Panc1 (cell line): ENCODE data around the gene NFATC3. TPM values are rescaled to one million over a fixed set of nuclear protein-coding genes. Genes with fewer than 3 reads are reported as not detected.

Experiments used
- ATAC-seq: fragments of 200-7000 bp; cut with Tn5 transposase; 2 replicates; pipeline ENCODE4 v1.9.1; 2020; ENCODE audit warnings: mild to moderate bottlenecking, moderate library complexity
- BruUV-seq: library from RNA; stranded (reverse); fragments of 400-500 nt; replicated peaks from 2 replicates; lab custom pipeline; 2021; lab: Mats Ljungman, UMichigan
- CTCF ChIA-PET: fragments of 300-600 bp; sonication (Branson Sonifier 250); formaldehyde crosslinking; loops from one replicate; lab custom pipeline; 2022; ENCODE audit warnings: antibody characterized with exemption; lab: Charles Lee
- POLR2A ChIA-PET: fragments of 300-600 bp; sonication (Branson Sonifier 250); formaldehyde crosslinking; loops from one replicate; lab custom pipeline; 2022; ENCODE audit warnings: antibody characterized with exemption; lab: Charles Lee
- DNase-seq: peaks from one replicate; pipeline ENCODE4 v3.0.0-alpha.2; 2010; ENCODE audit warnings: low read depth, low spot score
- H3K27ac ChIP-seq: 2 replicates; pipeline ENCODE4 v1.5.1; 2011; ENCODE audit warnings: mild to moderate bottlenecking, low read length, inconsistent platforms
- H3K27me3 ChIP-seq: fragments of 200-500 bp; sonication (Bioruptor generic); 2 replicates; pipeline ENCODE4 v1.6.0; 2014; ENCODE audit warnings: low read length, inconsistent platforms; ENCODE audit not compliant: control insufficient read depth, insufficient read depth
- H3K36me3 ChIP-seq: fragments of 200-500 bp; sonication (Bioruptor generic); 2 replicates; pipeline ENCODE4 v1.5.1; 2014; ENCODE audit warnings: inconsistent platforms, mild to moderate bottlenecking, low read length, moderate library complexity; ENCODE audit not compliant: control insufficient read depth, insufficient read depth
- H3K4me1 ChIP-seq: 2 replicates; pipeline ENCODE4 v1.5.1; 2011; ENCODE audit warnings: inconsistent platforms, mild to moderate bottlenecking, low read length, moderate library complexity; ENCODE audit not compliant: control insufficient read depth, insufficient read depth
- H3K4me3 ChIP-seq, 2 experiments: 2 replicates each; pipeline ENCODE4 v1.5.1; 2011 to 2012; ENCODE audit warnings: low read depth in 2 of 2, low read length in 2 of 2, mild to moderate bottlenecking in 2 of 2, inconsistent platforms in 1 of 2, moderate library complexity in 1 of 2
- H3K9me3 ChIP-seq: fragments of 200-500 bp; sonication (Bioruptor generic); 2 replicates; pipeline ENCODE4 v1.5.1; 2014; ENCODE audit warnings: low read depth, mild to moderate bottlenecking, inconsistent platforms, low read length, moderate library complexity; ENCODE audit not compliant: control insufficient read depth, insufficient read depth
- CTCF ChIP-seq: fragments of 450-650 bp; IDR thresholded peaks from 2 replicates; pipeline ENCODE4 v1.5.1; 2017; ENCODE audit warnings: mild to moderate bottlenecking
- POLR2AphosphoS5 ChIP-seq: IDR thresholded peaks from 2 replicates; pipeline ENCODE4 v1.6.1; 2012; ENCODE audit warnings: mild to moderate bottlenecking, low read depth, low read length, moderate library complexity
- REST ChIP-seq, 2 experiments: IDR thresholded peaks; 2 replicates each; pipeline ENCODE4 v1.6.1; 2011 to 2012; ENCODE audit warnings: low read depth in 2 of 2, control low read depth in 1 of 2, low read length in 1 of 2, mild to moderate bottlenecking in 1 of 2, moderate library complexity in 1 of 2; ENCODE audit not compliant: insufficient read depth in 1 of 2
- SIN3A ChIP-seq: IDR thresholded peaks from 2 replicates; pipeline ENCODE4 v1.6.1; 2012; ENCODE audit warnings: low read depth, mild to moderate bottlenecking, low read length, moderate library complexity, borderline replicate concordance; ENCODE audit not compliant: insufficient read depth
- TCF7L2 ChIP-seq: IDR thresholded peaks from 2 replicates; pipeline ENCODE4 v1.6.1; 2011; ENCODE audit warnings: mild to moderate bottlenecking, low read depth, low read length, inconsistent platforms
- in situ Hi-C: cut with HindIII; loops from 2 replicates; pipeline ENCODE4 v1.10.0; 2016; ENCODE audit warnings: low sequenced_read_pairs, low pct_unique_long_range_greater_than_20kb
- intact Hi-C: fragments of 100-400 bp; cut with micrococcal nuclease; formaldehyde crosslinking; loops from one replicate; pipeline ENCODE4 v1.10.0; 2022; ENCODE audit not compliant: unreplicated experiment
- total RNA-seq: library from RNA; stranded (reverse); gene quantifications from one replicate; pipeline ENCODE4 v1.2.1, GENCODE V29; 2021; ENCODE audit not compliant: unreplicated experiment

The NFATC3 gene
- total RNA-seq, 1 experiment from 2014 or later = 24.8 TPM

GRCh38 chr16:68231384-68232136 lies 146.4 kb downstream of the NFATC3 start:
- DNase-seq = no peak
- POLR2A ChIA-PET = no interaction called here
- Histone ChIP-seq H3K4me3 (no peak overlapping the region), H3K27me3 (no peaks in the 10 kb centered on the region), H3K27ac (no peak overlapping the region), H3K36me3 (no peaks in the 10 kb centered on the region; the same call in 1 of the 2 replicates), H3K4me1 (peaks cover 18% of the 10 kb centered on the region), H3K9me3 (no peaks in the 10 kb centered on the region)
- TF ChIP-seq SIN3A (no peak), TCF7L2 (no peak), POLR2AphosphoS5 (no peak), REST (IDR thresholded peaks at IDR 0.05; ENCODE audit: insufficient read depth in 1 of 2, low read depth in 2 of 2, low read length in 1 of 2) (no peak), CTCF (no peak)
- in situ Hi-C loops (no loop called here), intact Hi-C loops (no loop called here)
- CTCF ChIA-PET = no interaction called here
- BruUV-seq = no TSS peak
- ATAC-seq = no peak

- H3K4me1 ChIP-seq = peaks cover 13% of the 10 kb centered on the region
- no peaks in the 10 kb centered on the region for H3K9me3 ChIP-seq
- H3K27me3 ChIP-seq = no peaks in the 10 kb centered on the region
- in situ Hi-C loops = no loop called here
- no peaks in the 10 kb centered on the region; the same call in 1 of the 2 replicates for H3K36me3 ChIP-seq
- ATAC-seq (no peak), DNase-seq (no peak)
- CTCF ChIA-PET = interaction anchor here (0.6 kb wide), 1 partner anchor 80 kb away, joined by 5 read pairs; no protein-coding TSS in a partner anchor
- no TSS peak for BruUV-seq
- POLR2A ChIA-PET = no interaction called here
- TF ChIP-seq TCF7L2 = no peak
- TF ChIP-seq SIN3A = no peak
- no peak for TF ChIP-seq POLR2AphosphoS5
- TF ChIP-seq REST (IDR thresholded peaks at IDR 0.05; ENCODE audit: insufficient read depth in 1 of 2, low read depth in 2 of 2, low read length in 1 of 2) = no peak
- TF ChIP-seq CTCF = no peak
- intact Hi-C loops = no loop called here
- H3K4me3 ChIP-seq = no peak overlapping the region
- H3K27ac ChIP-seq = no peak overlapping the region
Observed at GRCh38 chr16:68232335-68232734, 147.2 kb downstream of the NFATC3 start.
